Lower lobe of right lung (tissue), 2 donors: ENCODE data around the gene TPCN2. TPM values are rescaled to one million over a fixed set of nuclear protein-coding genes. Genes with fewer than 3 reads are reported as not detected.

Experiments used
- ATAC-seq, 2 donors: fragments of 200-7000 bp; cut with Tn5 transposase; one replicate each; pipeline ENCODE4 v1.9.1; 2020 to 2022; ENCODE audit warnings: mild to moderate bottlenecking in 2 of 2, moderate library complexity in 2 of 2
- DNase-seq: peaks from one replicate; pipeline ENCODE4 v3.0.0-alpha.2; 2020
- H3K27ac ChIP-seq: fragments of 200-600 bp; one replicate; pipeline ENCODE4 v1.8.0; 2022
- H3K27me3 ChIP-seq: fragments of 200-600 bp; one replicate; pipeline ENCODE4 v1.8.0; 2022; ENCODE audit warnings: low read depth
- H3K36me3 ChIP-seq: fragments of 200-600 bp; one replicate; pipeline ENCODE4 v1.8.0; 2022; ENCODE audit warnings: mild to moderate bottlenecking
- H3K4me1 ChIP-seq: fragments of 200-600 bp; one replicate; pipeline ENCODE4 v1.8.0; 2022
- H3K4me3 ChIP-seq: fragments of 200-600 bp; one replicate; pipeline ENCODE4 v1.8.0; 2022; ENCODE audit warnings: mild to moderate bottlenecking
- H3K9me3 ChIP-seq: fragments of 200-600 bp; one replicate; pipeline ENCODE4 v1.8.0; 2022
- CTCF ChIP-seq: fragments of 200-600 bp; IDR thresholded peaks from one replicate; pipeline ENCODE4 v1.8.0; 2022; ENCODE audit warnings: antibody characterized with exemption, mild to moderate bottlenecking
- intact Hi-C: fragments of 100-400 bp; cut with DNase I; formaldehyde crosslinking; loops from one replicate; pipeline ENCODE4 v1.11.0; 2022
- total RNA-seq: library from RNA; stranded (reverse); fragmentation: NEBNext Ultra II Directional; extraction: Animal tissue kit (Norgen Biotek cat#: 25700); gene quantifications from one replicate; pipeline ENCODE4 v1.2.1, GENCODE V29; 2021
- donor health status: DM: no; HTN: yes; CAD: no; lungs with severe emphysema.

The TPCN2 gene
- total RNA-seq, 1 donor from 2014 or later = 18.2 TPM

- peaks cover 21% of the 10 kb centered on the region for H3K4me1 ChIP-seq
- no peaks in the 10 kb centered on the region for H3K36me3 ChIP-seq
- DNase-seq (no peak), ATAC-seq (no peak)
- intact Hi-C loops = no loop called here
- no peaks in the 10 kb centered on the region for H3K9me3 ChIP-seq
- H3K4me3 ChIP-seq = no peak overlapping the region
- peaks cover 7% of the 10 kb centered on the region for H3K27me3 ChIP-seq
- no peak overlapping the region for H3K27ac ChIP-seq
- no peak for TF ChIP-seq CTCF
Measured at GRCh38 chr11:69156235-69156639, 107.5 kb downstream of the TPCN2 start.

- Histone ChIP-seq H3K4me3 (peak overlapping the region; percentile 25), H3K9me3 (no peaks in the 10 kb centered on the region), H3K36me3 (no peaks in the 10 kb centered on the region), H3K27ac (no peak overlapping the region), H3K27me3 (peaks cover 7% of the 10 kb centered on the region), H3K4me1 (peaks cover 21% of the 10 kb centered on the region)
- ATAC-seq = peak; percentile 59 to 75
- DNase-seq = peak; percentile 72
- intact Hi-C loops = no loop called here
- TF ChIP-seq CTCF = no peak
Measured at GRCh38 chr11:69156673-69157155, 108.0 kb downstream of the TPCN2 start.

- intact Hi-C loops = no loop called here
- peaks cover 7% of the 10 kb centered on the region for H3K27me3 ChIP-seq
- H3K9me3 ChIP-seq = no peaks in the 10 kb centered on the region
- no peak overlapping the region for H3K27ac ChIP-seq
- DNase-seq (no peak), ATAC-seq (peak; percentile 27 to 46)
- peak overlapping the region; percentile 25 for H3K4me3 ChIP-seq
- H3K4me1 ChIP-seq = peaks cover 21% of the 10 kb centered on the region
- no peak for TF ChIP-seq CTCF
- H3K36me3 ChIP-seq = no peaks in the 10 kb centered on the region
Measured at GRCh38 chr11:69157156-69157821, 108.6 kb downstream of the TPCN2 start.

GRCh38 chr11:69157822-69158231, 109.1 kb downstream of the TPCN2 start:
- Histone ChIP-seq H3K27ac (no peak overlapping the region), H3K9me3 (no peaks in the 10 kb centered on the region), H3K36me3 (no peaks in the 10 kb centered on the region), H3K4me3 (no peak overlapping the region), H3K4me1 (peaks cover 21% of the 10 kb centered on the region), H3K27me3 (peaks cover 7% of the 10 kb centered on the region)
- no peak for ATAC-seq
- intact Hi-C loops = no loop called here
- no peak for DNase-seq
- TF ChIP-seq CTCF = no peak

- H3K4me3 ChIP-seq = no peak overlapping the region
- intact Hi-C loops = no loop called here
- DNase-seq (no peak), ATAC-seq (no peak)
- no peak for TF ChIP-seq CTCF
- H3K36me3 ChIP-seq = no peaks in the 10 kb centered on the region
- H3K4me1 ChIP-seq = peaks cover 21% of the 10 kb centered on the region
- peaks cover 7% of the 10 kb centered on the region for H3K27me3 ChIP-seq
- no peak overlapping the region for H3K27ac ChIP-seq
- no peaks in the 10 kb centered on the region for H3K9me3 ChIP-seq
Measured at GRCh38 chr11:69158301-69159149, 109.8 kb downstream of the TPCN2 start.
